WTC11 (cell line): ENCODE data around the gene CLCNKB. TPM values are rescaled to one million over a fixed set of nuclear protein-coding genes. Genes with fewer than 3 reads are reported as not detected.

Source experiments
- ATAC-seq: fragments of 200-7000 bp; cut with Tn5 transposase; 2 replicates; pipeline ENCODE4 v1.10.0; 2021; ENCODE audit warnings: mild to moderate bottlenecking, moderate library complexity
- CTCF ChIA-PET: fragments of 300-600 bp; sonication (Branson Sonifier 250); formaldehyde crosslinking; loops from one replicate; lab custom pipeline; 2021; ENCODE audit warnings: antibody characterized with exemption; lab: Charles Lee
- POLR2A ChIA-PET: fragments of 350-600 bp; sonication (Branson Sonifier 250); formaldehyde crosslinking; loops from one replicate; lab custom pipeline; 2021; ENCODE audit warnings: antibody characterized with exemption; lab: Charles Lee
- DNase-seq: peaks from one replicate; pipeline ENCODE4 v3.0.0; 2021; ENCODE audit warnings: low spot score
- H3K27ac Mint-ChIP-seq: 2 replicates; pipeline ENCODE4 v1.8.0; 2021; ENCODE audit warnings: mixed read lengths
- H3K27me3 Mint-ChIP-seq: 2 replicates; pipeline ENCODE4 v1.8.0; 2021; ENCODE audit warnings: low read depth, mild to moderate bottlenecking, moderate library complexity, mixed read lengths
- H3K36me3 Mint-ChIP-seq: 2 replicates; pipeline ENCODE4 v1.8.0; 2021; ENCODE audit warnings: mixed read lengths
- H3K4me1 Mint-ChIP-seq: 2 replicates; pipeline ENCODE4 v1.8.0; 2022; ENCODE audit warnings: mixed read lengths
- H3K4me3 Mint-ChIP-seq: 2 replicates; pipeline ENCODE4 v1.8.0; 2021; ENCODE audit warnings: mild to moderate bottlenecking, moderate library complexity, mixed read lengths
- H3K9me3 Mint-ChIP-seq: 2 replicates; pipeline ENCODE4 v1.8.0; 2021; ENCODE audit warnings: mixed read lengths
- AFF4 ChIP-seq: sonication (generic); formaldehyde crosslinking; IDR thresholded peaks from 2 replicates; pipeline ENCODE4 v1.8.1; 2023; ENCODE audit warnings: mild to moderate bottlenecking, missing genetic modification reagents, borderline replicate concordance
- ATF2 ChIP-seq: sonication (generic); formaldehyde crosslinking; IDR thresholded peaks from 2 replicates; pipeline ENCODE4 v1.8.1; 2022; ENCODE audit warnings: low read depth, missing genetic modification reagents, borderline replicate concordance
- ATF3 ChIP-seq: sonication (generic); formaldehyde crosslinking; conservative IDR thresholded peaks from 2 replicates; pipeline ENCODE4 v1.8.1; 2022; ENCODE audit warnings: mild to moderate bottlenecking, missing genetic modification reagents
- CBFB ChIP-seq: sonication (generic); formaldehyde crosslinking; IDR thresholded peaks from 2 replicates; pipeline ENCODE4 v1.8.1; 2022; ENCODE audit warnings: mild to moderate bottlenecking, low read depth, missing genetic modification reagents
- CREB1 ChIP-seq: sonication (generic); formaldehyde crosslinking; IDR thresholded peaks from 2 replicates; pipeline ENCODE4 v1.8.0; 2023; ENCODE audit warnings: mild to moderate bottlenecking, missing genetic modification reagents
- CREM ChIP-seq: sonication (generic); formaldehyde crosslinking; IDR thresholded peaks from 2 replicates; pipeline ENCODE4 v1.8.1; 2022; ENCODE audit warnings: mild to moderate bottlenecking, missing genetic modification reagents, moderate library complexity
- E2F4 ChIP-seq: sonication (generic); formaldehyde crosslinking; IDR thresholded peaks from 2 replicates; pipeline ENCODE4 v1.8.1; 2022; ENCODE audit warnings: low read depth, mild to moderate bottlenecking, moderate library complexity, missing genetic modification reagents, borderline replicate concordance
- ERG ChIP-seq: fragments of 250-450 bp; sonication (Bioruptor Pico); IDR thresholded peaks from 2 replicates; pipeline ENCODE4 v1.8.0; 2021; ENCODE audit warnings: mild to moderate bottlenecking
- FOXP1 ChIP-seq: sonication (generic); formaldehyde crosslinking; IDR thresholded peaks from 2 replicates; pipeline ENCODE4 v1.8.0; 2022; ENCODE audit warnings: missing genetic modification reagents, mild to moderate bottlenecking, moderate library complexity, borderline replicate concordance
- GTF2I ChIP-seq: fragments of 250-450 bp; sonication (Bioruptor Pico); conservative IDR thresholded peaks from 2 replicates; pipeline ENCODE4 v1.4.0; 2021; ENCODE audit warnings: mild to moderate bottlenecking
- HMGA2 ChIP-seq: fragments of 250-450 bp; sonication (Bioruptor Pico); IDR thresholded peaks from 2 replicates; pipeline ENCODE4 v1.4.0; 2021; ENCODE audit warnings: mild to moderate bottlenecking, moderate library complexity
- MLX ChIP-seq: sonication (generic); formaldehyde crosslinking; IDR thresholded peaks from 2 replicates; pipeline ENCODE4 v1.8.1; 2023; ENCODE audit warnings: mild to moderate bottlenecking, missing genetic modification reagents, moderate library complexity
- NFE2L1 ChIP-seq: sonication (generic); formaldehyde crosslinking; IDR thresholded peaks from 2 replicates; pipeline ENCODE4 v1.8.1; 2023; ENCODE audit warnings: missing genetic modification reagents
- NFYB ChIP-seq: sonication (generic); formaldehyde crosslinking; conservative IDR thresholded peaks from 2 replicates; pipeline ENCODE4 v1.8.0; 2022; ENCODE audit warnings: low read depth, missing genetic modification reagents
- PREB ChIP-seq: sonication (generic); formaldehyde crosslinking; IDR thresholded peaks from 2 replicates; pipeline ENCODE4 v1.8.1; 2022; ENCODE audit warnings: mild to moderate bottlenecking, missing genetic modification reagents, moderate library complexity, borderline replicate concordance
- PRRX2 ChIP-seq: fragments of 250-450 bp; sonication (Bioruptor Pico); IDR thresholded peaks from 2 replicates; pipeline ENCODE4 v1.8.0; 2021; ENCODE audit warnings: mild to moderate bottlenecking
- SMAD3 ChIP-seq: sonication (generic); formaldehyde crosslinking; IDR thresholded peaks from 2 replicates; pipeline ENCODE4 v1.8.0; 2022; ENCODE audit warnings: missing genetic modification reagents, mild to moderate bottlenecking, borderline replicate concordance
- TCF7 ChIP-seq: sonication (generic); formaldehyde crosslinking; IDR thresholded peaks from 2 replicates; pipeline ENCODE4 v1.8.0; 2022; ENCODE audit warnings: mild to moderate bottlenecking, low read depth, missing genetic modification reagents, moderate library complexity
- USF1 ChIP-seq: sonication (generic); formaldehyde crosslinking; IDR thresholded peaks from 2 replicates; pipeline ENCODE4 v1.8.0; 2022; ENCODE audit warnings: mild to moderate bottlenecking, missing genetic modification reagents
- ZMAT4 ChIP-seq: fragments of 250-450 bp; sonication (Bioruptor Pico); IDR thresholded peaks from 2 replicates; pipeline ENCODE4 v1.9.0; 2021; ENCODE audit warnings: mild to moderate bottlenecking
- ZNF219 ChIP-seq: sonication (generic); formaldehyde crosslinking; IDR thresholded peaks from 2 replicates; pipeline ENCODE4 v1.8.0; 2023; ENCODE audit warnings: missing genetic modification reagents, mild to moderate bottlenecking, borderline replicate concordance
- ZNF232 ChIP-seq: sonication (generic); formaldehyde crosslinking; IDR thresholded peaks from 2 replicates; pipeline ENCODE4 v1.8.0; 2022; ENCODE audit warnings: mild to moderate bottlenecking, missing genetic modification reagents
- ZNF263 ChIP-seq: sonication (generic); formaldehyde crosslinking; IDR thresholded peaks from 2 replicates; pipeline ENCODE4 v1.8.1; 2022; ENCODE audit warnings: low read depth, mild to moderate bottlenecking, moderate library complexity, missing genetic modification reagents
- ZNF317 ChIP-seq: sonication (generic); formaldehyde crosslinking; IDR thresholded peaks from 2 replicates; pipeline ENCODE4 v1.8.1; 2023; ENCODE audit warnings: low read depth, mild to moderate bottlenecking, moderate library complexity, missing genetic modification reagents, borderline replicate concordance
- ZNF423 ChIP-seq: fragments of 250-450 bp; sonication (Bioruptor Pico); IDR thresholded peaks from 2 replicates; pipeline ENCODE4 v2.1.2; 2022; ENCODE audit warnings: mild to moderate bottlenecking, moderate library complexity
- total RNA-seq: library from RNA; stranded (reverse); gene quantifications from 3 replicates; pipeline ENCODE4 v1.2.3, GENCODE V29; 2021

The CLCNKB gene
- total RNA-seq, 1 experiment from 2014 or later = 1.8 TPM

GRCh38 chr1:16021681-16022080, 21.9 kb upstream of the CLCNKB start, which contains the start of gene CLCNKA:
CLCNKA (plus strand) TSS chr1:16022036; CDS start chr1:16022620, 584 bp downstream.
- Mint-ChIP-seq H3K4me1 (peaks cover 34% of the 10 kb centered on the region), H3K27me3 (peaks cover 52% of the 10 kb centered on the region), H3K9me3 (no peaks in the 10 kb centered on the region), H3K36me3 (no peaks in the 10 kb centered on the region), H3K27ac (no peak within 1 kb of the TSS), H3K4me3 (no peak within 1 kb of the TSS)
- TF ChIP-seq E2F4 (CRISPR knock-in tag) (no peak), CREM (CRISPR knock-in tag) (no peak), ZMAT4 (CRISPR knock-in tag) (no peak), SMAD3 (no peak), PREB (no peak), ZNF232 (CRISPR knock-in tag) (no peak), NFYB (no peak), GTF2I (CRISPR knock-in tag) (no peak), USF1 (no peak), CREB1 (CRISPR knock-in tag) (no peak), HMGA2 (CRISPR knock-in tag) (no peak), TCF7 (no peak), AFF4 (CRISPR knock-in tag) (no peak), ZNF317 (no peak), NFE2L1 (CRISPR knock-in tag) (no peak), CBFB (CRISPR knock-in tag) (no peak), MLX (CRISPR knock-in tag) (no peak), PRRX2 (CRISPR knock-in tag) (no peak), ATF3 (CRISPR knock-in tag) (no peak)
- DNase-seq (no peak), ATAC-seq (no peak)
- CTCF ChIA-PET = interaction anchor here (0.6 kb wide), 1 partner anchor 22 kb away, joined by 4 read pairs; the partner anchor contains the start of gene CLCNKB
- POLR2A ChIA-PET = no interaction called here

- DNase-seq (no peak), ATAC-seq (no peak)
- Mint-ChIP-seq H3K27me3 (peaks cover 52% of the 10 kb centered on the region), H3K4me3 (no peak overlapping the region), H3K27ac (no peak overlapping the region), H3K36me3 (no peaks in the 10 kb centered on the region), H3K4me1 (peaks cover 28% of the 10 kb centered on the region), H3K9me3 (no peaks in the 10 kb centered on the region)
- ChIA-PET POLR2A (no interaction called here), CTCF (no interaction called here)
- TF ChIP-seq CREB1 (CRISPR knock-in tag) (no peak), FOXP1 (CRISPR knock-in tag) (no peak), ZNF263 (no peak), ZNF219 (CRISPR knock-in tag) (no peak), ATF2 (CRISPR knock-in tag) (no peak), ERG (CRISPR knock-in tag) (no peak), ZNF423 (CRISPR knock-in tag) (no peak)
Observed at GRCh38 chr1:16022393-16022792, 21.2 kb upstream of the CLCNKB start.
